Loucy (cell line): ENCODE data around the gene FZD4.
"Not testable (repeated sequence)": the region's sequence is repeated elsewhere in the genome, so short reads cannot be mapped to it uniquely, and the experiment has no call there.

ENCODE experiments used
- H2AFZ ChIP-seq: fragments of 200-600 bp; sonication (generic); 2 replicates; pipeline ENCODE4 v1.6.0; 2016; ENCODE audit warnings: antibody characterized with exemption, mild to moderate bottlenecking, low read length, moderate library complexity
- H3F3A ChIP-seq: fragments of 200-600 bp; 2 replicates; pipeline ENCODE4 v1.6.0; 2016; ENCODE audit warnings: antibody characterized with exemption, low read depth, mild to moderate bottlenecking
- H3K27me3 ChIP-seq: fragments of 200-600 bp; sonication (generic); 2 replicates; pipeline ENCODE4 v1.6.1; 2014; ENCODE audit warnings: low read length, mild to moderate bottlenecking; ENCODE audit not compliant: insufficient read depth, poor library complexity, severe bottlenecking
- H3K36me3 ChIP-seq: fragments of 200-600 bp; sonication (generic); 2 replicates; pipeline ENCODE4 v1.6.1; 2016; ENCODE audit warnings: low read length; ENCODE audit not compliant: insufficient read depth
- H3K4me1 ChIP-seq: fragments of 200-600 bp; sonication (generic); 2 replicates; pipeline ENCODE4 v1.5.1; 2014; ENCODE audit warnings: low read length, mild to moderate bottlenecking; ENCODE audit not compliant: insufficient read depth, poor library complexity, severe bottlenecking
- H3K4me2 ChIP-seq: fragments of 200-600 bp; sonication (generic); 2 replicates; pipeline ENCODE4 v1.6.0; 2014; ENCODE audit warnings: antibody characterized with exemption, low read length, low read depth, mild to moderate bottlenecking; ENCODE audit not compliant: poor library complexity, severe bottlenecking
- H3K4me3 ChIP-seq: fragments of 200-600 bp; sonication (generic); 2 replicates; pipeline ENCODE4 v1.5.1; 2014; ENCODE audit warnings: low read length, mild to moderate bottlenecking, mixed read lengths; ENCODE audit not compliant: poor library complexity, severe bottlenecking
- H3K79me2 ChIP-seq: fragments of 200-600 bp; sonication (generic); 2 replicates; pipeline ENCODE4 v1.6.1; 2014; ENCODE audit warnings: low read length; ENCODE audit not compliant: insufficient read depth
- H3K9ac ChIP-seq: fragments of 200-600 bp; sonication (generic); 2 replicates; pipeline ENCODE4 v1.6.0; 2014; ENCODE audit warnings: mild to moderate bottlenecking, low read depth, low read length, moderate library complexity; ENCODE audit not compliant: poor library complexity, severe bottlenecking
- H3K9me2 ChIP-seq: fragments of 200-600 bp; sonication (generic); replicated peaks from 2 replicates; pipeline ENCODE4 v1.6.1; 2016; ENCODE audit warnings: low read depth, low read length, mixed read lengths
- H3K9me3 ChIP-seq: fragments of 200-600 bp; sonication (generic); 2 replicates; pipeline ENCODE4 v1.6.1; 2014; ENCODE audit warnings: mild to moderate bottlenecking, antibody characterized with exemption, low read length, low read depth; ENCODE audit not compliant: insufficient read depth
- H4K20me1 ChIP-seq: fragments of 200-600 bp; sonication (generic); 2 replicates; pipeline ENCODE4 v1.6.0; 2014; ENCODE audit warnings: antibody characterized with exemption, low read length, mild to moderate bottlenecking; ENCODE audit not compliant: insufficient read depth, poor library complexity, severe bottlenecking
- CTCF ChIP-seq: fragments of 200-600 bp; sonication (generic); conservative IDR thresholded peaks from 2 replicates; pipeline ENCODE4 v1.5.1; 2014; ENCODE audit warnings: mild to moderate bottlenecking, antibody characterized with exemption, low read length
- EZH2phosphoT487 ChIP-seq: fragments of 200-600 bp; IDR thresholded peaks from 2 replicates; pipeline ENCODE4 v1.6.1; 2018; ENCODE audit warnings: antibody characterized with exemption, mild to moderate bottlenecking, moderate library complexity, borderline replicate concordance

Gene FZD4

GRCh38 chr11:86955361-86956120 lies at the start of gene FZD4:
TSS of gene FZD4 (minus strand) at chr11:86955395. CDS start at chr11:86955085, 310 bp downstream.
- Histone ChIP-seq H3K4me1 (no peaks in the 10 kb centered on the region), H3K27me3 (peaks cover 4% of the 10 kb centered on the region), H3K4me2 (no peak within 1 kb of the TSS), H3K9me2 (no peaks in the 10 kb centered on the region), H3K9me3 (no peaks in the 10 kb centered on the region), H3K9ac (no peak within 1 kb of the TSS), H3K36me3 (no peaks in the 10 kb centered on the region), H3K79me2 (no peaks in the 10 kb centered on the region), H2AFZ (no peak within 1 kb of the TSS), H3K4me3 (no peak within 1 kb of the TSS), H3F3A (no peaks in the 10 kb centered on the region), H4K20me1 (no peaks in the 10 kb centered on the region)
- TF ChIP-seq CTCF, result no peak
- TF ChIP-seq EZH2phosphoT487, result no peak

DNA sequence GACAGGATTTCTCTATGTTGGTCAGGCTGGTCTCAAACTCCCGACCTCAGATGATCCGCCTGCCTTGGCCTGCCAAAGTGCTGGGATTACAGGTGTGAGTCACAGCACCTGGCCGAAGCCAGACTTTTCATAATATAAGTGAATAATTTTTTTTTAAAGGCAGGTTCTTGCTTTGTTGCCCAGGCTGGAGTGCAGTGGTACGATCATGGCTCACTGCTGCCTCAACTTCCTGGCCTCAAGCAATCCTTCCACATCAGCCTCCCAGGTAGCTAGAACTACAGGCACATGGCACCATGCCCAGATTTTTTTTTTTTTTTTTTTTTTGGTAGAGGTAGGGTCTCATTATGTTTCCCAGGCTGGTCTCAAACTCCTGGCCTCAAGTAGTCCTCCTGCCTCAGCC lies 49.1 kb upstream of the FZD4 start:
- not testable (repeated sequence) for H3K9me3 ChIP-seq, H2AFZ ChIP-seq, H4K20me1 ChIP-seq, H3K79me2 ChIP-seq, H3K36me3 ChIP-seq, H3K9me2 ChIP-seq, H3F3A ChIP-seq, H3K27me3 ChIP-seq, H3K9ac ChIP-seq, H3K4me3 ChIP-seq, H3K4me2 ChIP-seq, H3K4me1 ChIP-seq

- Histone ChIP-seq H3K36me3 (no peaks in the 10 kb centered on the region), H3K4me3 (no peak overlapping the region), H3K27me3 (no peaks in the 10 kb centered on the region), H3K4me1 (no peaks in the 10 kb centered on the region), H3K9me3 (no peaks in the 10 kb centered on the region), H4K20me1 (no peaks in the 10 kb centered on the region), H3K4me2 (no peak overlapping the region), H2AFZ (no peak overlapping the region), H3K9me2 (no peaks in the 10 kb centered on the region), H3F3A (no peaks in the 10 kb centered on the region), H3K9ac (no peak overlapping the region), H3K79me2 (no peaks in the 10 kb centered on the region)
- TF ChIP-seq EZH2phosphoT487 (no peak), CTCF (no peak)
Observed at GRCh38 chr11:87002918-87003317, 47.7 kb upstream of the FZD4 start.
